DND-41 (cell line): Measurements from ENCODE around the gene PROSER3.

Experiments used
- ATAC-seq: fragments of 200-7000 bp; cut with Tn5 transposase; 3 replicates; pipeline ENCODE4 v1.9.1; 2021; ENCODE audit warnings: low read depth; ENCODE audit not compliant: insufficient read depth
- DNase-seq: peaks from one replicate; pipeline ENCODE4 v3.0.0-alpha.2; 2020
- H2AFZ ChIP-seq: 2 replicates; pipeline ENCODE4 v1.6.0; 2012; ENCODE audit warnings: low read depth, low read length
- H3K27ac ChIP-seq: 2 replicates; pipeline ENCODE4 v1.5.1; 2012; ENCODE audit warnings: low read length, inconsistent platforms
- H3K27me3 ChIP-seq: fragments of 200-600 bp; sonication (generic); 2 replicates; pipeline ENCODE4 v1.6.0; 2012; ENCODE audit warnings: low read length, mild to moderate bottlenecking, inconsistent platforms; ENCODE audit not compliant: insufficient read depth, poor library complexity
- H3K36me3 ChIP-seq: 2 replicates; pipeline ENCODE4 v1.5.1; 2012; ENCODE audit warnings: low read length, inconsistent platforms; ENCODE audit not compliant: insufficient read depth
- H3K4me1 ChIP-seq: 2 replicates; pipeline ENCODE4 v1.5.1; 2012; ENCODE audit warnings: mild to moderate bottlenecking, low read length; ENCODE audit not compliant: insufficient read depth
- H3K4me2 ChIP-seq: 2 replicates; pipeline ENCODE4 v1.6.0; 2012; ENCODE audit warnings: mild to moderate bottlenecking, moderate library complexity, low read length, inconsistent platforms; ENCODE audit not compliant: insufficient read depth
- H3K4me3 ChIP-seq, 2 experiments: fragments of 200-600 bp in 1 of 2; shearing (Covaris generic) in 1 of 2; 2 replicates each; pipeline ENCODE4 v1.5.1; 2012 to 2016; ENCODE audit warnings: inconsistent platforms in 2 of 2, low read length in 2 of 2, mild to moderate bottlenecking in 2 of 2, low read depth in 1 of 2, moderate library complexity in 1 of 2
- H3K79me2 ChIP-seq: 2 replicates; pipeline ENCODE4 v1.6.0; 2012; ENCODE audit warnings: low read length, inconsistent platforms; ENCODE audit not compliant: insufficient read depth
- H3K9ac ChIP-seq: 2 replicates; pipeline ENCODE4 v1.6.0; 2012; ENCODE audit warnings: low read depth, mild to moderate bottlenecking, inconsistent platforms, low read length, moderate library complexity
- H3K9me3 ChIP-seq: 2 replicates; pipeline ENCODE4 v1.5.1; 2012; ENCODE audit warnings: low read length, moderate library complexity, mild to moderate bottlenecking, inconsistent platforms; ENCODE audit not compliant: insufficient read depth, severe bottlenecking
- H4K20me1 ChIP-seq: 2 replicates; pipeline ENCODE4 v1.6.0; 2012; ENCODE audit warnings: low read length; ENCODE audit not compliant: insufficient read depth
- CTCF ChIP-seq: IDR thresholded peaks from 2 replicates; pipeline ENCODE4 v1.5.1; 2012; ENCODE audit warnings: borderline replicate concordance, low read length, moderate library complexity, mild to moderate bottlenecking; ENCODE audit not compliant: poor library complexity, severe bottlenecking; ENCODE audit errors: extremely low read depth
- EZH2 ChIP-seq: IDR thresholded peaks from 3 replicates; pipeline ENCODE4 v1.6.1; 2012; ENCODE audit warnings: borderline replicate concordance, low read depth, mild to moderate bottlenecking, moderate library complexity, low read length, inconsistent platforms; ENCODE audit not compliant: severe bottlenecking

The PROSER3 gene

GRCh38 chr19:35791814-35792279, 33.9 kb downstream of the PROSER3 start:
- DNase-seq (no peak), ATAC-seq (no peak)
- no peaks in the 10 kb centered on the region for H3K4me1 ChIP-seq
- no peaks in the 10 kb centered on the region for H3K9me3 ChIP-seq
- H3K4me2 ChIP-seq, result no peak overlapping the region
- no peak overlapping the region for H3K27ac ChIP-seq
- H3K4me3 ChIP-seq, result no peak overlapping the region
- H4K20me1 ChIP-seq, result peaks cover 4% of the 10 kb centered on the region
- H2AFZ ChIP-seq, result no peak overlapping the region
- TF ChIP-seq CTCF (no peak), EZH2 (no peak)
- H3K27me3 ChIP-seq, result no peaks in the 10 kb centered on the region
- H3K36me3 ChIP-seq, result 0 out of 2 replicates have a peak, but pooled peaks cover 1% of the 10 kb centered on the region
- H3K9ac ChIP-seq, result no peak overlapping the region
- no peaks in the 10 kb centered on the region for H3K79me2 ChIP-seq

- Histone ChIP-seq H3K79me2 (no peaks in the 10 kb centered on the region), H3K9me3 (no peaks in the 10 kb centered on the region), H3K4me2 (no peak overlapping the region), H3K4me1 (no peaks in the 10 kb centered on the region), H4K20me1 (peaks cover 4% of the 10 kb centered on the region), H3K4me3 (no peak overlapping the region), H3K27me3 (no peaks in the 10 kb centered on the region), H3K27ac (no peak overlapping the region), H3K9ac (no peak overlapping the region), H3K36me3 (no peaks in the 10 kb centered on the region), H2AFZ (no peak overlapping the region)
- no peak for ATAC-seq
- no peak for DNase-seq
- TF ChIP-seq CTCF, result no peak
- no peak for TF ChIP-seq EZH2
These were observed 34.3 kb downstream of the PROSER3 start for GRCh38 chr19:35792312-35792711.

- DNase-seq (no peak), ATAC-seq (no peak)
- Histone ChIP-seq H4K20me1 (peaks cover 4% of the 10 kb centered on the region), H3K36me3 (no peaks in the 10 kb centered on the region), H3K9me3 (no peaks in the 10 kb centered on the region), H3K9ac (no peak overlapping the region), H3K4me3 (no peak overlapping the region), H3K4me1 (no peaks in the 10 kb centered on the region), H3K79me2 (no peaks in the 10 kb centered on the region), H3K27me3 (no peaks in the 10 kb centered on the region), H2AFZ (no peak overlapping the region), H3K27ac (no peak overlapping the region), H3K4me2 (no peak overlapping the region)
- TF ChIP-seq CTCF, result no peak
- TF ChIP-seq EZH2, result no peak
These were observed 34.9 kb downstream of the PROSER3 start for GRCh38 chr19:35792888-35793287.
